ENCODE data around the gene RALGAPA1.
"Not testable (repeated sequence)": the region's sequence is repeated elsewhere in the genome, so short reads cannot be mapped to it uniquely, and the experiment has no call there.

The RALGAPA1 gene

GRCh38 chr14:35776823-35777222 lies 32.3 kb downstream of the RALGAPA1 start:
- no peak for DNase-seq (ENCODE audit: extremely low spot score, insufficient read length, low read depth)
- FAIRE-seq = no peak

GRCh38 chr14:35776085-35776484 lies 33.0 kb downstream of the RALGAPA1 start:
- not testable (repeated sequence) for DNase-seq (ENCODE audit: extremely low spot score, insufficient read length, low read depth); FAIRE-seq

GRCh38 chr14:35766700-35767082 lies 42.4 kb downstream of the RALGAPA1 start:
- DNase-seq (ENCODE audit: extremely low spot score, insufficient read length, low read depth) = no peak
- FAIRE-seq = no peak

- FAIRE-seq (no peak), DNase-seq (ENCODE audit: extremely low spot score, insufficient read length, low read depth) (no peak)
These were observed 42.9 kb downstream of the RALGAPA1 start for GRCh38 chr14:35766036-35766699.

GRCh38 chr14:35761922-35762321 lies 47.2 kb downstream of the RALGAPA1 start:
- DNase-seq (ENCODE audit: extremely low spot score, insufficient read length, low read depth) (no peak), FAIRE-seq (no peak)

- FAIRE-seq (no peak), DNase-seq (ENCODE audit: extremely low spot score, insufficient read length, low read depth) (no peak)
These were observed 49.0 kb downstream of the RALGAPA1 start for GRCh38 chr14:35760143-35760542.

GRCh38 chr14:35758523-35759129 lies 50.5 kb downstream of the RALGAPA1 start:
- FAIRE-seq (no peak), DNase-seq (ENCODE audit: extremely low spot score, insufficient read length, low read depth) (no peak)

- DNase-seq (ENCODE audit: extremely low spot score, insufficient read length, low read depth) = no peak
- no peak for FAIRE-seq
These were observed 54.4 kb downstream of the RALGAPA1 start for GRCh38 chr14:35754671-35755070.

GRCh38 chr14:35752380-35752779 lies 56.7 kb downstream of the RALGAPA1 start:
- DNase-seq (ENCODE audit: extremely low spot score, insufficient read length, low read depth) (no peak), FAIRE-seq (no peak)

GRCh38 chr14:35750202-35750904 lies 58.7 kb downstream of the RALGAPA1 start:
- DNase-seq (ENCODE audit: extremely low spot score, insufficient read length, low read depth) (no peak), FAIRE-seq (no peak)

- FAIRE-seq = no peak
These were observed 61.7 kb downstream of the RALGAPA1 start for GRCh38 chr14:35747379-35747778.

GRCh38 chr14:35742442-35742841 lies 66.7 kb downstream of the RALGAPA1 start:
- FAIRE-seq (no peak), DNase-seq (ENCODE audit: extremely low spot score, insufficient read length, low read depth) (no peak)

More at GRCh38 chr14:35747379-35747778, 61.7 kb downstream of the RALGAPA1 start:
- DNase-seq (ENCODE audit: extremely low spot score, insufficient read length, low read depth) = no peak

- FAIRE-seq = no peak
- no peak for DNase-seq (ENCODE audit: extremely low spot score, insufficient read length, low read depth)
These were observed 67.1 kb downstream of the RALGAPA1 start for GRCh38 chr14:35742032-35742371.

- FAIRE-seq = no peak
- no peak for DNase-seq (ENCODE audit: extremely low spot score, insufficient read length, low read depth)
These were observed 67.6 kb downstream of the RALGAPA1 start for GRCh38 chr14:35741345-35742031.

GRCh38 chr14:35740215-35740614 lies 68.9 kb downstream of the RALGAPA1 start:
- FAIRE-seq (no peak), DNase-seq (ENCODE audit: extremely low spot score, insufficient read length, low read depth) (no peak)

- DNase-seq (ENCODE audit: extremely low spot score, insufficient read length, low read depth); FAIRE-seq: not testable (repeated sequence)
These were observed 73.9 kb downstream of the RALGAPA1 start for GRCh38 chr14:35735163-35735562.

- FAIRE-seq = not testable (repeated sequence)
These were observed 75.6 kb downstream of the RALGAPA1 start for GRCh38 chr14:35733510-35733909.

GRCh38 chr14:35730871-35731270 lies 78.2 kb downstream of the RALGAPA1 start:
- DNase-seq (ENCODE audit: extremely low spot score, insufficient read length, low read depth) (no peak), FAIRE-seq (no peak)

More at GRCh38 chr14:35733510-35733909, 75.6 kb downstream of the RALGAPA1 start:
- DNase-seq (ENCODE audit: extremely low spot score, insufficient read length, low read depth) = not testable (repeated sequence)

- FAIRE-seq = no peak
These were observed 81.3 kb downstream of the RALGAPA1 start for GRCh38 chr14:35727764-35728163.

GRCh38 chr14:35725930-35726329 lies 83.2 kb downstream of the RALGAPA1 start:
- no peak for FAIRE-seq

More at GRCh38 chr14:35727764-35728163, 81.3 kb downstream of the RALGAPA1 start:
- no peak for DNase-seq (ENCODE audit: extremely low spot score, insufficient read length, low read depth)

GRCh38 chr14:35715079-35715478 lies 94.0 kb downstream of the RALGAPA1 start:
- DNase-seq (ENCODE audit: extremely low spot score, insufficient read length, low read depth) (no peak), FAIRE-seq (no peak)

More at GRCh38 chr14:35725930-35726329, 83.2 kb downstream of the RALGAPA1 start:
- no peak for DNase-seq (ENCODE audit: extremely low spot score, insufficient read length, low read depth)

Measured in GM18507 (cell line).